H9 (cell line): ENCODE measurements around the gene SLC39A10. TPM values are rescaled to one million over a fixed set of nuclear protein-coding genes. Genes with fewer than 3 reads are reported as not detected.
"Not testable (repeated sequence)": the region's sequence is repeated elsewhere in the genome, so short reads cannot be mapped to it uniquely, and the experiment has no call there.

ENCODE experiments used
- DNase-seq: peaks from one replicate; pipeline ENCODE4 v3.0.0-alpha.2; 2017
- H2AFZ ChIP-seq: one replicate; pipeline ENCODE4 v1.6.1; 2013; ENCODE audit warnings: mild to moderate bottlenecking, low read length, control low read depth, moderate library complexity
- H2AK5ac ChIP-seq: 2 replicates; pipeline ENCODE4 v1.6.1; 2013; ENCODE audit warnings: low read length, control low read depth, mixed read lengths; ENCODE audit not compliant: insufficient read length
- H2BK120ac ChIP-seq: one replicate; pipeline ENCODE4 v1.6.1; 2013; ENCODE audit warnings: low read depth, mild to moderate bottlenecking, low read length, control low read depth, inconsistent platforms; ENCODE audit not compliant: poor library complexity, severe bottlenecking
- H2BK12ac ChIP-seq: 2 replicates; pipeline ENCODE4 v1.6.1; 2013; ENCODE audit warnings: low read length, control low read depth, mixed read lengths, low read depth; ENCODE audit not compliant: insufficient read length
- H2BK15ac ChIP-seq: 2 replicates; pipeline ENCODE4 v1.6.1; 2013; ENCODE audit warnings: low read depth, low read length, control low read depth
- H2BK20ac ChIP-seq: one replicate; pipeline ENCODE4 v1.6.1; 2013; ENCODE audit warnings: low read depth, mild to moderate bottlenecking, low read length, control low read depth, inconsistent platforms; ENCODE audit not compliant: poor library complexity, severe bottlenecking
- H2BK5ac ChIP-seq: 2 replicates; pipeline ENCODE4 v1.6.1; 2013; ENCODE audit warnings: low read length, control low read depth, mixed read lengths; ENCODE audit not compliant: insufficient read length
- H3K14ac ChIP-seq: 2 replicates; pipeline ENCODE4 v1.6.1; 2013; ENCODE audit warnings: low read length, control low read depth; ENCODE audit not compliant: insufficient read depth
- H3K18ac ChIP-seq: 2 replicates; pipeline ENCODE4 v1.6.1; 2013; ENCODE audit warnings: low read depth, mild to moderate bottlenecking, mixed read lengths, low read length, control low read depth; ENCODE audit not compliant: insufficient read length
- H3K23ac ChIP-seq: 2 replicates; pipeline ENCODE4 v1.6.1; 2013; ENCODE audit warnings: low read length, control low read depth, mixed read lengths, low read depth; ENCODE audit not compliant: insufficient read length
- H3K23me2 ChIP-seq: 2 replicates; pipeline ENCODE4 v1.6.1; 2013; ENCODE audit warnings: low read depth, mild to moderate bottlenecking, mixed read lengths, low read length, control low read depth; ENCODE audit not compliant: insufficient read length, poor library complexity, severe bottlenecking
- H3K27ac ChIP-seq: 2 replicates; pipeline ENCODE4 v1.5.1; 2013; ENCODE audit warnings: low read length, control low read depth, mixed read lengths, low read depth; ENCODE audit not compliant: insufficient read length
- H3K27me3 ChIP-seq: 2 replicates; pipeline ENCODE4 v1.6.1; 2013; ENCODE audit warnings: low read length, control low read depth, inconsistent platforms; ENCODE audit not compliant: insufficient read depth
- H3K4ac ChIP-seq: 2 replicates; pipeline ENCODE4 v1.6.1; 2013; ENCODE audit warnings: low read depth, mild to moderate bottlenecking, control low read depth, inconsistent platforms, low read length, moderate library complexity
- H3K4me1 ChIP-seq: 2 replicates; pipeline ENCODE4 v1.6.1; 2013; ENCODE audit warnings: low read length, control low read depth, inconsistent platforms; ENCODE audit not compliant: insufficient read depth
- H3K4me2 ChIP-seq: 2 replicates; pipeline ENCODE4 v1.6.1; 2013; ENCODE audit warnings: low read length, control low read depth, mixed read lengths; ENCODE audit not compliant: insufficient read length, insufficient read depth
- H3K56ac ChIP-seq: 2 replicates; pipeline ENCODE4 v1.6.1; 2013; ENCODE audit warnings: low read depth, mild to moderate bottlenecking, mixed read lengths, low read length, control low read depth; ENCODE audit not compliant: insufficient read length
- H3K79me1 ChIP-seq: 2 replicates; pipeline ENCODE4 v1.6.1; 2013; ENCODE audit warnings: low read depth, mild to moderate bottlenecking, moderate library complexity, low read length, control low read depth, inconsistent platforms; ENCODE audit not compliant: insufficient read depth, poor library complexity, severe bottlenecking
- H3K79me2 ChIP-seq: 2 replicates; pipeline ENCODE4 v1.6.1; 2013; ENCODE audit warnings: low read length, control low read depth, inconsistent platforms; ENCODE audit not compliant: insufficient read depth
- H3K9ac ChIP-seq: 2 replicates; pipeline ENCODE4 v1.6.1; 2013; ENCODE audit warnings: low read length, control low read depth, mixed read lengths; ENCODE audit not compliant: insufficient read length; ENCODE audit errors: extremely low read depth
- H3K9me3 ChIP-seq: one replicate; pipeline ENCODE4 v1.6.1; 2013; ENCODE audit warnings: low read depth, low read length, inconsistent platforms; ENCODE audit not compliant: control insufficient read depth
- H3T11ph ChIP-seq: one replicate; pipeline ENCODE4 v1.6.1; 2013; ENCODE audit warnings: mild to moderate bottlenecking, low read length, control low read depth, inconsistent platforms
- H4K20me1 ChIP-seq: one replicate; pipeline ENCODE4 v1.6.1; 2013; ENCODE audit not compliant: control insufficient read depth, insufficient read length, insufficient read depth
- H4K5ac ChIP-seq: 2 replicates; pipeline ENCODE4 v1.6.1; 2013; ENCODE audit warnings: low read depth, mild to moderate bottlenecking, mixed read lengths, low read length, control low read depth; ENCODE audit not compliant: insufficient read length
- H4K8ac ChIP-seq: replicated peaks from 2 replicates; pipeline ENCODE4 v1.6.1; 2013; ENCODE audit warnings: low read length, control low read depth, mixed read lengths, low read depth; ENCODE audit not compliant: insufficient read length
- H4K91ac ChIP-seq: 2 replicates; pipeline ENCODE4 v1.6.1; 2013; ENCODE audit warnings: low read depth, mild to moderate bottlenecking, moderate library complexity, mixed read lengths, low read length, control low read depth; ENCODE audit not compliant: insufficient read length
- H3K27ac Mint-ChIP-seq, 3 experiments: 2 replicates in 2 of 3; 3 replicates in 1 of 3; pipeline ENCODE4 v1.8.0; 2020 to 2021; ENCODE audit warnings: mixed read lengths in 3 of 3, mild to moderate bottlenecking in 1 of 3, moderate library complexity in 1 of 3
- H3K27me3 Mint-ChIP-seq: 2 replicates; pipeline ENCODE4 v1.8.0; 2021; ENCODE audit warnings: low read depth, mild to moderate bottlenecking, moderate library complexity, mixed read lengths
- H3K36me3 Mint-ChIP-seq, 3 experiments: 2 replicates in 2 of 3; 3 replicates in 1 of 3; pipeline ENCODE4 v1.8.0; 2020 to 2021; ENCODE audit warnings: low read depth in 3 of 3, mixed read lengths in 3 of 3; ENCODE audit not compliant: insufficient read depth in 1 of 3
- H3K4me1 Mint-ChIP-seq, 2 experiments: 2 replicates each; pipeline ENCODE4 v1.8.0; 2020; ENCODE audit warnings: mixed read lengths in 2 of 2
- H3K4me3 Mint-ChIP-seq, 2 experiments: 2 replicates in 1 of 2; 3 replicates in 1 of 2; pipeline ENCODE4 v1.8.0; 2020 to 2021; ENCODE audit warnings: mild to moderate bottlenecking in 2 of 2, mixed read lengths in 2 of 2, moderate library complexity in 1 of 2
- H3K9me3 Mint-ChIP-seq, 2 experiments: 2 replicates in 1 of 2; 3 replicates in 1 of 2; pipeline ENCODE4 v1.8.0; 2020; ENCODE audit warnings: mild to moderate bottlenecking in 2 of 2, mixed read lengths in 2 of 2, moderate library complexity in 1 of 2
- WGBS: extraction: QIAGEN DNeasy Blood & Tissue Kit; methylation state at CpG from one replicate; pipeline ENCODE4 v1.1.7; 2013; ENCODE audit warnings: missing lambda C conversion rate, low lambda C conversion rate, mixed read lengths; ENCODE audit not compliant: insufficient read length; ENCODE audit errors: extremely low coverage; 5-methylcytosine and 5-hydroxymethylcytosine counted together
- total RNA-seq: library from RNA; stranded (reverse); gene quantifications from 2 replicates; pipeline ENCODE4 v1.2.1, GENCODE V29; 2021
- TF ChIP-seq, protein P1 (sequence below): fragments of 200-600 bp; sonication (generic); conservative IDR thresholded peaks from 3 replicates; pipeline ENCODE4 v1.8.0; 2021; ENCODE audit warnings: antibody characterized with exemption, mild to moderate bottlenecking

The SLC39A10 gene
- total RNA-seq, 1 experiment from 2014 or later = 161 TPM

DNA sequence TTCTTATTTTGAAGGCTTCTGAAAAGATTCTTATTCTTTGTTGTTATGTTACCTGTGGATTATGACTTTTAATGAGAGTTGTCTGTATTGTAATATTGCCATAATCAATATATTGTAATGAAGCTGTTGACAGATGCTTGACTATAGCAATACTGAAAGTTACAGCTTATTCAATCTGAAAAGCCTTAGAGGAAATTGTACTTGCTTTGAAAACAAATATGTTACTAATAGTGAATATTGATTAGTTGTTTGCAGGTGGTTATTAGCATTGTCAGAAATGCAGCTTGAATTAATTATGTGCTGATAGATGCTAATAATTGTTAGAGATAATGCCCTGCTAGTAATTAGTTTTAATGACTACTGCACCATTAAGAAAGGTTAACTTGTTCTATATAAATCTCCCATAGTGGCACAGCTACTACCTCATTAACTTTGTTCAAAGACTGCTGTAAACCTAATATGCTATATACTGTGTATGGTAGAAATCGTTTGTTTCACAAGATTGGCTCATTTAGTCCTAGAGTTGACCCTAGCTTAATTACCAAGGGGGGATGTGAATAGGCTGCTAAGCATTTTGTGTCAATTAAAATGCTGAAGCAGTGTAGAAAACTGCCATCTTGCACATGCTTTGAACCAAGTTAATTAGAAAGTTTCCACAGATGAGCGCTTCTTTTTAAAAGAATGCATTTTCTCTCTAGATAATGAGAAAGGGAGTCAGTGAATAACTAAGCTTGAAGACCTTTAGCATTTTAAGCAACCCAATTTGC is 30.5 kb downstream of the SLC39A10 start:
- H3K4me2 ChIP-seq = no peak overlapping the region

DNA sequence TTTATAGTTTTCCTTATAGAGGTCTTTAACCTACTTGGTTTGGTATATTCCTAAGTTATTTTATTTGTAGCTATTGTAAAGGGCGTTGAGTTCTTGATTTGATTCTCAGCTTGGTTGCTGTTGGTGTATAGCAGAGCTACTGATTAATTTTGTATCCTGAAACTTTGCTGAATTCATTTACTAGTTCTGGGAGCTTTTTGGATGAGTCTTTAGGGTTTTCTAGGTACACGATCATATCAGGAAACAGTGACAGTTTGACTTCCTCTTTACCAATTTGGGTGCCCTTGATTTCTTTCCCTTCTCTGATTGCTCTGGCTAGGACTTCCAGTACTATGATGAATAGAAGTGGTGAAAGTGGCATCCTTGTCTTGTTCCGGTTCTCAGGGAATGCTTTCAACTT is 35.5 kb downstream of the SLC39A10 start:
- H3K4me2 ChIP-seq, H3K79me1 ChIP-seq, H3K56ac ChIP-seq, H2AK5ac ChIP-seq, H3K27me3 ChIP-seq, H3K4me3 Mint-ChIP-seq, DNase-seq, H2BK20ac ChIP-seq, H2BK15ac ChIP-seq, H2BK120ac ChIP-seq, H2BK12ac ChIP-seq, H3K9me3 ChIP-seq, H4K8ac ChIP-seq, H3K23me2 ChIP-seq, H3K4ac ChIP-seq, H3K27me3 Mint-ChIP-seq, H3K23ac ChIP-seq, H2BK5ac ChIP-seq, H4K20me1 ChIP-seq, H4K5ac ChIP-seq, H2AFZ ChIP-seq, H3K9ac ChIP-seq, H3T11ph ChIP-seq, H3K27ac ChIP-seq, H4K91ac ChIP-seq, H3K14ac ChIP-seq, H3K4me1 ChIP-seq, H3K18ac ChIP-seq: not testable (repeated sequence)
- peaks cover 16% of the 10 kb centered on the region; the same call in 1 of the 2 replicates for H3K79me2 ChIP-seq
- no CpG with 5 or more reads among the region's 3 CpGs for WGBS
- peaks cover 35 to 36% of the 10 kb centered on the region in 2 experiments for H3K4me1 Mint-ChIP-seq
- H3K36me3 Mint-ChIP-seq = peaks cover 22 to 52% (median 35%) of the 10 kb centered on the region in 3 experiments
- peaks cover 8 to 12% of the 10 kb centered on the region in 2 experiments; a peak in 4 of 5 replicates for H3K9me3 Mint-ChIP-seq
- H3K27ac Mint-ChIP-seq = peak overlapping the region in 1 of 3 experiments; percentile 42; a peak in 1 of 7 replicates

More for the DNA sequence above, 30.5 kb downstream of the SLC39A10 start:
- Histone ChIP-seq H3K23me2 (no peaks in the 10 kb centered on the region), H2BK120ac (no peak overlapping the region), H2BK5ac (no peak overlapping the region), H3K27ac (no peak overlapping the region), H3K79me2 (peaks cover 13% of the 10 kb centered on the region; the same call in 1 of the 2 replicates), H2BK20ac (no peak overlapping the region), H3K4ac (no peak overlapping the region), H3K9me3 (no peaks in the 10 kb centered on the region), H2BK12ac (no peak overlapping the region), H4K91ac (no peak overlapping the region), H2BK15ac (no peak overlapping the region), H4K8ac (no peak overlapping the region), H3K4me1 (peaks cover 3% of the 10 kb centered on the region; the same call in 1 of the 2 replicates), H3T11ph (no peak overlapping the region), H3K79me1 (peaks cover 4% of the 10 kb centered on the region), H3K27me3 (no peaks in the 10 kb centered on the region), H3K14ac (no peak overlapping the region), H3K23ac (no peak overlapping the region), H4K20me1 (no peaks in the 10 kb centered on the region), H4K5ac (no peak overlapping the region), H3K9ac (no peak overlapping the region), H3K56ac (no peak overlapping the region), H2AFZ (no peak overlapping the region), H2AK5ac (no peak overlapping the region), H3K18ac (no peak overlapping the region)
- no CpG with 5 or more reads among the region's 2 CpGs for WGBS
- peaks cover 8 to 12% of the 10 kb centered on the region in 2 experiments; a peak in 4 of 5 replicates for H3K9me3 Mint-ChIP-seq
- peak overlapping the region in 1 of 3 experiments; percentile 68; a peak in 1 of 7 replicates for H3K27ac Mint-ChIP-seq
- no peaks in the 10 kb centered on the region for H3K27me3 Mint-ChIP-seq
- peaks cover 26 to 29% (median 27%) of the 10 kb centered on the region in 3 experiments for H3K36me3 Mint-ChIP-seq
- TF ChIP-seq, protein P1, sequence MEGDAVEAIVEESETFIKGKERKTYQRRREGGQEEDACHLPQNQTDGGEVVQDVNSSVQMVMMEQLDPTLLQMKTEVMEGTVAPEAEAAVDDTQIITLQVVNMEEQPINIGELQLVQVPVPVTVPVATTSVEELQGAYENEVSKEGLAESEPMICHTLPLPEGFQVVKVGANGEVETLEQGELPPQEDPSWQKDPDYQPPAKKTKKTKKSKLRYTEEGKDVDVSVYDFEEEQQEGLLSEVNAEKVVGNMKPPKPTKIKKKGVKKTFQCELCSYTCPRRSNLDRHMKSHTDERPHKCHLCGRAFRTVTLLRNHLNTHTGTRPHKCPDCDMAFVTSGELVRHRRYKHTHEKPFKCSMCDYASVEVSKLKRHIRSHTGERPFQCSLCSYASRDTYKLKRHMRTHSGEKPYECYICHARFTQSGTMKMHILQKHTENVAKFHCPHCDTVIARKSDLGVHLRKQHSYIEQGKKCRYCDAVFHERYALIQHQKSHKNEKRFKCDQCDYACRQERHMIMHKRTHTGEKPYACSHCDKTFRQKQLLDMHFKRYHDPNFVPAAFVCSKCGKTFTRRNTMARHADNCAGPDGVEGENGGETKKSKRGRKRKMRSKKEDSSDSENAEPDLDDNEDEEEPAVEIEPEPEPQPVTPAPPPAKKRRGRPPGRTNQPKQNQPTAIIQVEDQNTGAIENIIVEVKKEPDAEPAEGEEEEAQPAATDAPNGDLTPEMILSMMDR = no peak
- H3K4me1 Mint-ChIP-seq = peaks cover 46 to 47% of the 10 kb centered on the region in 2 experiments
- DNase-seq = no peak
- no peak overlapping the region for H3K4me3 Mint-ChIP-seq
